22Rv1 (cell line): ENCODE measurements around the gene TRA2A.

ENCODE experiments used
- CTCF ChIP-seq: fragments of 450-650 bp; IDR thresholded peaks from 2 replicates; pipeline ENCODE4 v1.5.1; 2017; ENCODE audit warnings: mild to moderate bottlenecking
- ZFX ChIP-seq: fragments of 450-650 bp; IDR thresholded peaks from 2 replicates; pipeline ENCODE4 v1.6.1; 2017; ENCODE audit warnings: antibody characterized with exemption, borderline replicate concordance

- TF ChIP-seq CTCF (no peak), ZFX (no peak)
Observed at GRCh38 chr7:23547662-23548061, 15.9 kb upstream of the TRA2A start.
